Kidney tubule cell (primary cell): Measurements from ENCODE around the gene EDEM3.

Experiments used
- DNase-seq: peaks from one replicate; pipeline ENCODE4 v3.0.0-alpha.2; 2018; ENCODE audit warnings: low spot score

The EDEM3 gene

DNA sequence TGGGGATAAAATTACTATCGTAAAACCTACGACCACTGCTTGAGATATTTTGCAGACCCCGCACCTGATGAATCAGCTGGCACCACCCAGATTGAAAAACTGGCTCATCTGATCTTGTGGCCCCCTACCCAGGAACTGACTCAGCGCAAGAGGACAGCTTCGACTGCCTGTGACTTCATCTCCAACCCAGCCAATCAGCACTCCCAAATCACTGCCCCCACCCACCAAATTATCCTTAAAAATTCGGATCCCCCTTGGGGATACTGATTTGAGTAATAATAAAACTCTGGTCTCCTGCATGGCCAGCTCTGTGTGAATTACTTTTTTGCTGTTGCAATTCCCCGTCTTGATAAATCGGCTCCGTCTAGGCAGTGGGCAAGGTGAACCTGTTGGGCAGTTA, 81.4 kb downstream of the EDEM3 start:
- DNase-seq, result no peak

DNA sequence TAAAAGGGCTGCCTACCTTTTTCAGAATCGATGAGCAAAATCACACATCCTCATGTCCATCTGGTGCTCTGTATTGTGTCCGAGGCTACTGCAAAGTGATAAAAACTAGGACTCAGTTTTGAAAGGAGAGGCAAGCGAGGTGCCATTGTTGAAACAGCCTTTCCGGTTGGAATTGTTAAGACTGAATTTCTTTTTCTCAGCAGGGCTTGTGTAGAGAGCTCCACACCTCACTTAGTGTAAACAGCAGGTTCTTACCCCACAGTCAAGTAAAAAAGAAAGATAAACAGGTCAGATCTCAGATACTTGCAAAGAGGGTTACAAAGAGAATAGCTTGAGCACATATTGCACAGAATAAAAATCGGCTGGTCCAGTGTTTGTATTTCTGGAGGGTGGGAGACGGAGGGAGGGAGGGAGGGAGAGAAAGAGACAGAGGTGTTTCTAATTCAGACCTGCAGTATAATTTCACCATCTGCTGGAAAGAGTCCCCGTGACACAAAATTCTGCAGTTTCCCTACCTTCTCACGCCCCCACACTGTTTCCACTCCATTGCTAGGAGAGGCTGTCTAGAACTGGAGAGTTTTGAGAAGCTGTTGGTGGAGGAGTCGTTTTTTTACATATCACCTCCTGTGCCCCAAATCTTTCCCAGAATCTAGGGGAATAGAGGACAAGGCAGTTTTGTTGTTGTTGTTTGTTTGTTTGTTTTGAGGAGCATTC, 82.5 kb downstream of the EDEM3 start:
- no peak for DNase-seq

DNA sequence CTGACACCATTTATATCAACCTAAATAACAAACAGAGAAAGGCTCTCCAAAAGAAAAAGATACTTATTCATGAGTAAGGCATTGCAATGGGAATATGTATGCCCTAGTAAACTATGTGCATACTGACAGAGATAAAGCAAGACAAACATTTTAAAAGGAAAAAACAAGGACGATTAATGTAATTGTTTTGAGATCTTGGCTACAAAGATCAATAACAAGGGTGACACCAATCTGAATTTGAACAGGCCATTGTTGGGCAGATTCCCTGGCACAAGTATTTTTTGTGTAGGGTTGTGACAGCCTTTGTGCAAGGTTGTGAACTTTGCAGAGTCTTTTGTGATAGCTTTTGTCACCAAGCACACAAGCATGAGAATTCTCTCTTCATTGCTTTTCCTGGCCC, 85.3 kb downstream of the EDEM3 start:
- no peak for DNase-seq

DNA sequence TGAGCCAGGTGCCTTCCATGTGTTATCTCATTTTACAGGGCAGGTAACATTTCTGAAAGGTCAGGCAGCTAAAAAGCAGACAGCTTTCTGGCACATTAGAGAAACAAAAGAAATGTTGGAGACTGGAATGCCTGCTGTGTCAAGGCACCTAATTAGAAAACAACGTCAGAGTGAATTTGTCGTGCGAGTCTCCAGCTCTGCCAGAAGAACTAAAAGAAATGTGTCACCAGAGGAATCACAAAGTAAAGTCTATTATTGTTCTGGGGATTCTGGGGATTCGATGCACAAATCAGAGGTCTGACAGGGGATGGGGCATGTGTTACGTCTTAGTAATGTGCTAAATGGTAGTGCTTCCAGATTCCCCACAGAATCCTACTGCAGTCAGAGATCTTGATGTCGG, 89.3 kb downstream of the EDEM3 start:
- no peak for DNase-seq

DNA sequence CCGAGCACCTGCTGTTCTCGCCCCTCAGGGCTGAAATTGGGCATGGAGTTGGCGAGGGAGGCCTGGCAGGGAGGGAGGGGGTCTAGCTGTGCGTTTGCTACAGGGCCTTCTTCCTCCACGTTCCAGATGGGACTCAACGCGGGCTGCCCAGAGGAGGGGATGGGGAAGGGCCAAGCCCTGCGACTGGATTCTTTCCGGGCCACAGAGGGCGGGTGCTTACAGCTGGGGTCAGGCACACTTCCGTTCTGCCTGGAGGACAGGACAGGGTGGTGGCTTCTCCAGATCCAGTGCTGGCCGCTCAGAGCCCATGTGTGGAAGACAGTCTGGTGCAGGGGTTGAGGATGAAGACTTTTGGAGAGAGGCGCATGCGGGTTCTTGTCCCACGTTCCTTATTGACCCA, 90.0 kb downstream of the EDEM3 start:
- DNase-seq, result no peak

DNA sequence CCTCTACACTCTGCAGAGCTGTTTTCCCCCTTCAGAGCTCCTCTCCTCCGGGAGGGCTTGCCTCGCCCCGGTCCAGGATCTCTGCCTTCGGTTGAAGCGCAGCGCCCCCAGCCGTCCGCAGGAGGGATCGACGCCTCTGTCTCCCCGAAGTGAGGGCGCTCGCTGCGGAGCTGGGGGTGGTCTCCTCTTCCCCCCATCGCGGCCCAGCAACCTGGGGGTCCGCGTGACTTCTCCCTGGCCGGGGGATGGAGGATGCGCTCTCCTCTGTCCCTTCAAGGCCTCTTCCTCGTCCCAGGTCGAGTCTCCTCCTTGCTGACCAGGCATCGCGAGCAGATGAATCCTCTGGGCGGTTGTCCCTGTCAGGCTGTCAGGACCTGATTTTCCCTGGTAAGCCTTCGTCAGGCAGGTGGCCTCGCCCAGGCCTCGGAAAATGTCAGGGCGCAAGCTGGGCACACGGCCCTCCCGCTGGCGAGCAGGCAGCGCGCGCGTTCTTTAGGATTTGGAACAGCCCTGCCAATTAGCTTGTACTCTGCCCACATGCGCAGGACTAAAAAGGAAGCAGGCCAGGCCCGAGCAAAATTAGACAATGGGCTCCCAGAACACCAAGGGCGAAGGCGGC, 90.5 kb downstream of the EDEM3 start:
- peak; percentile 54 for DNase-seq

DNA sequence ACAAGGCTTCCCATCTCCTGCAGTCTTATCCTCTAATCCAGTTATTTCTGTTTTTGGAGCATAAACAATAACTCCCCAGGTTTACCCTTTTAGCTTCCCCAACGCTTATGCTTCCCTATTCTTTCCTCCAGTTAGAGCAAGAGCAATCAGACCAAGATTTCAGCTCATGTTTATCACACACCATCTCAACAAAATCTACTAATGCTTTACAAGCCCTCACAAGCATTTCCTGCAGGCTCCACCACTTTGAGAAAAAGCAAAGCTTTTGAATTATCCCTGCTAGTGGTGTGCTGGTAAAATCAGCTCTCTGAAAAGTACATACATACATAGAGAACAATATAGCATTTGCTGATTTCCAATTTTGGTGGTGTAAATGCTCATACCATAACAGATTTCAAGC, 92.9 kb downstream of the EDEM3 start:
- DNase-seq, result no peak

DNA sequence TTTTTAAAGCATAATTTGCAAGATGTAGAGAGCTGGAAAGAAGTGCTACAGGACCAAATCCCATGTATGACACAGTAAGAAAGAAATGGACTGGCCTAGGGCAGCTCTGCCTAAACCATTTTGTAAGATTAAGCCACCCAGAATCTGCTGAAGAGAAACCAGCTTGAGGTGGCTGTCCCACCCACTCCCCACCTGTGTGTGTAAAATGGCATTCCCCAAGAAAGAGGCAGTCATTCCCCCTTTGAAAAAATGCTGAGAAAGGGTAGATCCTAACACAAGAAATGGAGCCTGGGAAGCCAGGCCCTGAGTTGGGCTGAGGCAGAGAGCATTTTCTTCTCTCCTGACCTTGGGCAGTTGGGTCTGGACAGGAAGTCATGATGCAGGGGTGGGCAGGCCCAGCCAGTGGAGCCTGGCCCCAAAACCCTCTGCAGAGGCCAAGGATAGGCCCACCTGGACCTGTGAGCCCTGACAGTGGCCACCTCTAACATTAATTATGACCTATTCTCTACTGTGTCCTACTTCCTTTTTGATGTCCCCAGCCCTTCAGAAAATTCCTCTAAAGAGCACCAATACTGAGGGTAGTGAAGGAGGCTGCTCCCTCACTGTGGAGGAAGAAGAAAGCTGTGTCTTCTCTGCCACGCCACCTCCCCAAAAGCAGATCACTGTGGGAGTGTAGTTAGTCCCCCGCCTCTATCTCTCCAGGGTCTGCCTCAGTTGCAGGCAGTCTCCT, 94.0 kb downstream of the EDEM3 start:
- DNase-seq, result no peak

DNA sequence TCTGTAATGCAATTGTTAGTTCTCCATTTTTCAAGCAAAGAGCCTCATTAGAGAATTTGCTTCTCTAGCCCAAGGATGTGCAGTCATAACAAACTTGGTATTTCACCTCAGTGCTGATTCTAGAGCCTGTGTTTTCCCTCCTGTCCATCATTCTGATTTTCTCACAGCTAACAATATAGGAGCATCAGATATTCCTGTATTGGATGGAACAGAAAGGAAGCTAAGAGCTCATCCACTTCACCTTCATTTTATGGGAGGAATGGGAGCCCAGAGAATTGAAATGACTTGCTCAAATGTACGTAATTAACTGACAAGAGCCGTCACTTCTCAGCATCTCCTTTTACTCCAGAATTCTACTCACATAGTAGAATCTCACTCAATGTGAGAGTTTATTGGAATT, 96.6 kb downstream of the EDEM3 start:
- no peak for DNase-seq

DNA sequence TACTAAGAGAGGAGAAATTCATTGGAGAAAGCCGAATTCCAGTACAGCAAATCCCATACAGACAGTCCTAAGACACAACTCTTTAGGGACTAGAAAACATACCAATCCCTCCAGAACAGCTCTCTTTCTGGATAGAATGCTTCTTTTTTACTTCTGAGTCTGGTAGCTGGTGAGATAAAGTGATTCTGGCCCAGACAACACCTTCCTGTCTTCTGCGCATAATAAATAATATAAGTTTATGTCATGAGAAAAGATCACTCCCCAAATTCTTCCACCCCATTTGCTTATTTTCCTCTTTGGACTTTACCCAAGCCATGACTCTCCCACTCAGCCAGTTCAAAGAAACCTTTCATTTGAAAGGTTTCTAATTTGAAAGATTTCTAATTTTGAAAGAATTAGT, 98.4 kb downstream of the EDEM3 start:
- DNase-seq, result no peak

DNA sequence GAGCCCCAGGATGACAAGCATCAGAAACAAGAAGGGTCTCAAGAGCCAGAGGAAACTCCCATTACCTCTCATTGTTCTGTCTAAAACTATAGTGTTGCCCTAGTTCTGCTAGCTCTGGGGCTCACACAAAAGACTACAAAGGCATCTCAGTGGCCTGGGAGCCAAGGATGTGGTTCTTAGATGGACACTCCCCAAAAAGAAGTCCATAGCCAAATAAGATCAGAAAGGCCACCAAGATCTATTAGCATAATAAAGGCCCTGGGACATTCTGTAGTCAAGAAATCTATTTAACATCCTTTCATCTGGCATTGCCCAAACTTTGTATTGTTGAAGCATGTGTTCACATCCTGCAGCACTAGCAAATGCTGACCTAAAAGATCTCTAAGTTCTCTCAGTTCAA, 99.5 kb downstream of the EDEM3 start:
- DNase-seq, result no peak

DNA sequence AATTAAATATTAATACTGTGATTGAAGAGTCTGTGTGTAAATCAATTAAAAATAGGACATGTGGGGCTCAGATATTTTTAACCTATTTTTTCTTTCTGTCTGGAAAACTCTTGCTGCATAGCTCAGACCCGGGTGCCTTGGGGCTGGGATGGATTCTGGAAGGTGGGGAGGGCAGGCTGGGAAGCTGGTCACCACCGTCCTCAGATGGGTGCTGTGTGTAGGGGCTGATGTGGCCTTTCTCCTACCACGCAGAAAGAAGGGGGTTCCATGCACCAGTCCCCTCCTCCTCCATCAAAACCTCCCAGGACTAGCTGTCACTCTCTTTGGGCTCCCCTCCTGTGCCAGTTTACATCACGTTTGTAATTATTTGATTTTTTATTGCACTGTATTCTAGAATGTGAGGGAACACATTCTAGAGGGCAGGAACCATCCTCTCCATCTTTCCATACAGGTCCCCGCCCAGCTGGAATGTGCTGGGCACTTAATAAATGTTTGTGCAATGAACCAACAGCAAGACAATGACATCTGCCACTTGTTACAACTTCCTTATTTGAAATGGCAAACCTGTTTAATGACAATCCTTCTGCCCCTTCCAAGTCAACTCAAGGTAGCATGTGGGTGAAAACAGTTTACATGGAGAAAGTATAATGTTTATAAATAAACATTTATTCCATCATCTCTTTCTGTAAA, 104.3 kb downstream of the EDEM3 start:
- DNase-seq, result peak; percentile 9

DNA sequence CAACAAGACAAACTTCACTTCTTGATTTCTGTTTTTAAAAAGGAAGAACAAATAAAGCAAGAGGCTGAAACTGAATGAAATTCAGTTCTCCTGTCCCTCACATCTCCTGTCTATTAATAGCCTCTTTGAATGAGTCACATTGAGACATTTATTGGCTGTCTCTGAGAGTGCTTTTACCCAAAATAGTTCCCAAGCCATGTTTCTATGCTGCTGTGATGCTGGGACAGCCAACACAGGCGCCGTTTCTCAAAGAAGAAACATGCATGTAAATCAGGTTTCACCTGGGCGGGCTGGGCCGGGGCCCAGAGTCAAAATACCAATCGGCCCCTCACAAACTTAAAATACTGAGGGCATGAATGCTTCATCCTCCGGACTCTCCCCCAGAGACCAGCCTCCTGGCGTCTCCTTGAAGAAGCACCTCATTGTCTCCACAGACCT, 105.2 kb downstream of the EDEM3 start:
- DNase-seq, result no peak

DNA sequence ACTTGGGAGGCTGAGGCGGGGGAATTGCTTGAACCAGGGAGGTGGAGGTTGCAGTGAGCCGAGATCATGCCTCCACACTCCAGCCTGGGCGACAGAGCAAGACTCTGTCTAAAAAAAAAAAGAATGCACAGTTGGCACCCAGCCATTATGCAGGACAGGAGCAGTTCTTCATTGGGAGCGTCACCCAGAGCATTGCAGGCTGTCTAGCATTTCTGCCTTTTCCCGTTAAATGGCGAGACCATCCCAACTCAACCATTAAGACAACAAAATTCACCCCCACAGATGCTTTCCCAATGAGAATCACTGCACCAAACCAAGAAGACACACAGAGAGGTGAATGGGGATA, 105.8 kb downstream of the EDEM3 start:
- DNase-seq, result no peak

DNA sequence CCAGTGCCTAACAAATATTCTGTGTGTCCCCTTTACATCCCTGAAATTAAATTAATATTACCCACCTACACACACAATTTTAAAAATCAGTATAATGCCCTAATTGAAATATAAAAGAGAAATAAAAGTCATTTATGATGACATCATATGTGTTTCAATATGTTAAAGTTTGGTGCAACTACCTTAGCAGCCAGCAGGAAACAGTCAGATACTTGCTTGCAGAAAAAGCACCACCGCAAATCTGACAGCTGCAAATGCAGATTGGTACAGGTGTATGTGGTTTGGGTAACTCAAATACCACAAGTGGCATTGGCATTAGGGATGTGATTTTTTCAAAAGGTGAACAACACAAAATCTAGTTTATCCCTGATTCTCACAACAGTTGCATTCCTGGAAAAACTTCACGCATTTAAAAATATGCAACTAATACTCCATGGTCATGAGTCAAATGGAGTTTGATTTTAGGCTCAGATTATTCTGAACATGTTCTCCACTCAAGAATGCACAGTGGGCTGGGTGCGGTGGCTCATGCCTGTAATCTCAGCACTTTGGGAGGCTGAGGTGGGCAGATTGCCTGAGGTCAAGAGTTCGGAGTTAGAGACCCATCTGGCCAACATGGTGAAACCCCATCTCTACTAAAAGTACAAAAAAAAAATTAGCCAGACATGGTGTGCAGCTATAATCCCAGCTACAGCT, 106.3 kb downstream of the EDEM3 start:
- DNase-seq, result no peak

DNA sequence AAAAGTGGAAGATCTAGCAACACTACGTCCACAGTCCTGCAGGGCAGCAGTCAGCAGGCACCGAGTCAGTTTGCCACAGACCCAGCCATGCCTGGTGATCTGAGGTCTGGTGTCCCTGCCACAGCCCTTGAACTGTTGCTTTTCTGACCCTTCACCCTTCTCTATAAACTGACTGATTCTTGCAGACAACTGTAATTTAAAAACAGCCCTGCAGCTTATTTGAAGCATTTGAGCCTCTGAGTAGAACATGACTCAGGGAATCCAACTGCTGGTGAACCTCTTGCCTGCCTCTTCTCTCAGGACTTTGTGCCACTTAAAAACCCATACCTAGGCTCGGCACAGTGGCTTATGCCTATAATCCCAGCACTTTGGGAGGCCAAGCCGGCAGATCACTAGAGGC, 107.2 kb downstream of the EDEM3 start:
- no peak for DNase-seq

DNA sequence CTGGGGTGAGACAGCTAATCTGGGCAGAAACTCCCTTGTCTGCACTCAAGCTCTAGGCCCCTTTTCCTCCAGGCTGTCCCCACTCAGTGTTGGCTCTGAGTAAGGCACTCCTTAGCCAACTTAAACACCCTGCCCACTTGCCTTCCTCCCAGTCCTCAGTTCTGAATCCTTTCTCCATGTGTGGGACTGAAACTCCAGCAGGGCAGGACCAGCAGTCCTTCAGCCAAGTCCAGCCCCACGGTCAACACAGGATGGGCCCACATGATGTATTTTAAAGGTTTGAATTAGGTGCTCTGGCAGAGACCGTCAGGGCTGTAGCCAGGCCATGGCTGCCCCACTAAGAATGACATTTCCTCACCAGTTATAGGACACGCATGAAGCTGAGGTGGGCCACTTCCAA, 107.8 kb downstream of the EDEM3 start:
- no peak for DNase-seq

DNA sequence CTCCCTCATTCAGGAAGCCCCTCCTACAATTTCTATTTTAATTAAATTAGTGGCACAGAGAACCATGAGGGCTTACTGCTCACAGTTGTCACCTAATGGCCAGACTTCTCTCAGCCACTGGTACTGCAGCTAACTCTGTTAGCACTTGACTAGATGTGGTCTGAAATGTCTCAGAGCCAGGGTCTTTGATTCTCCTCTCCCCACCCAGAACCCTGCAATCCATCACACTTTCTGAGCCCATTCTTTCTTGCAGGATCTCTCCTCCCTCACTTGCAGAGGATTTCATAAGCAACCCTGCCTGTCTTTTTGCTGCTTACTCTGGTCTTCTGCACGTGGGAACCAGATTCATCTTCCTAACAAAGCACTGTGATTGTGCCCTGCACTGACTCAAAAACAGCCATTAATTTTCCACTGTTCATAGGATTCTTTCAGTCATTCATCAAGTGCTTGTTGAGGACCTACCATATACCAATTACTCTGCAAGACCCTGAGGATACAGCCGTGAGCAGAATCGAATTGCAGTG, 108.4 kb downstream of the EDEM3 start:
- no peak for DNase-seq

DNA sequence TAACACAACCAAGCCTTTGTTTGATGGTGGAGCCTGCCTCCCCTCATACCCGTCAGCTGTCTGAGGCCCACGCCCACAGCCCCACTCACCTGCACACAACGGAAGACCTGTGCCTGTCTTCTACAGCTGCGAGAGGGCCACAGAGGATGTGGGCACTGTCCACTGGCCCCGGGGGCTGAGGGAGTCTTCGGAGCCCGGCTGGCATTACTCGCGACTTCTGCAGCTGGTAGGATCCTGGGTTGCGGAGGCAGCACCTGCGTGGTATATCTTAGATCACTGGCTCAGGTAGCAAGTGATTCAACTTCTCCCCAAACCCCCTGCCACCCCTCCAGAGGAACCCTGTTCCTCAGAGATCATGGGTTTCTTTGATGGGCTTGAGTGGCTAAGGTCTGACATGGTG, 109.9 kb downstream of the EDEM3 start:
- DNase-seq, result no peak

DNA sequence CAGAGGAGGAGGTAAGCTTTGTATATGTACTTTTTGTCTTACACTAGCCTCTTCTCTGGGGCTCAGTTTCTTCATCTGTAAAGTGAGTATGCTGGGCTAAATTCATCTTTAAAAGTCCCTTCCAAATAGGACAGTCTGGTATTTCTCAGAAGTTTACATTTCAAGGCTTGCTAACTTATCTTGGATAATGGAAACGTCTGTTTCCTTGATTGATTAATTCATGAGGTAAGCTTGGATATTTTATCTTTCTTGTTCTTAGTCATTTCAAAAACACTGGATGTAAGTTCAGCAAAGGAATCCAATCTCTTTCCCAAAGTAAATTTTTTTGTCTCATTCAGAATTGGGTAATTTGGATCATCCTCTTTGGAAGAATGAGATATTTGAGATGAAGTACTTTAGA, 111.0 kb downstream of the EDEM3 start:
- DNase-seq, result no peak

DNA sequence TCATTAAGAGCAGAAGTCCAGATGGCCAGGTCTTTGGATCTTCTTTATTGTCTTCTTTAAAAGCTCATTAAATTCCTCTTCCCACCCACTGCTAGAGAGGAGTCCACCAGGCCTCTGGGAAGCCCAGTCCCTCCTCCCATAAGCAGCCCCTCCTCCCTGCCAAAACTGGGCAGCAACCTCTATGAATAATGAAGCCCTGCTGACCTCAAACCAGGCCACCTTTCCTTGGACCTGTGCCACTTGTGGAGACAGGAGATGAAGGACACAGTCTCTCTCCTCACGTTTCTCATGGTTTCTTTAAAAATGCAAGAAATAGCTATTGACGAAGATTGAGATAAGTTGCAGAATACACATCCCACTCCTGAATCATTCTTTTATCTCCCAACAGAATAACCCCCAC, 112.8 kb downstream of the EDEM3 start:
- DNase-seq, result no peak

DNA sequence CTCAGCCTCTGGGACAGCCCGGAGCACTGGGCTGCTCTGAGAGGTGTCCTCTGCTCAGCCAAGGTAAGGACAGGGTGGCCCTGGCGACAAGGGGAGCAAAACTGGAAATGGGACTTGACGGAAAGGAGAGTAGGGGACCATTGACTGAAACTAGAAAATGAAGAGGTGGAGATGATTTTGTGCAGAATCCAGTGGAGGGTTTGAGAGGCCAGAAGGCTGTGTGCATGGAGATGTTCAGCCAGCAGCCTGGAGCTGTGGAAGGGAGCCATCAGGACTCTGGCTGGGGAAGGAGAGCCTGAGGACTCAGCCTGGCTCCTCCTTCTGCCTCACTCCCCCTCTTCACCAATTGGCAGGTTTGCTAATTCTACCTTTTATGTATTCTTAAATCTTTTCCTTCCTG, 114.2 kb downstream of the EDEM3 start:
- no peak for DNase-seq
